ENCODE data around the gene TRABD2B. TPM values are rescaled to one million over a fixed set of nuclear protein-coding genes. Genes with fewer than 3 reads are reported as not detected.

Gene TRABD2B
- total RNA-seq, 2 donors from 2014 or later: 1.1 to 2.1 TPM

DNA sequence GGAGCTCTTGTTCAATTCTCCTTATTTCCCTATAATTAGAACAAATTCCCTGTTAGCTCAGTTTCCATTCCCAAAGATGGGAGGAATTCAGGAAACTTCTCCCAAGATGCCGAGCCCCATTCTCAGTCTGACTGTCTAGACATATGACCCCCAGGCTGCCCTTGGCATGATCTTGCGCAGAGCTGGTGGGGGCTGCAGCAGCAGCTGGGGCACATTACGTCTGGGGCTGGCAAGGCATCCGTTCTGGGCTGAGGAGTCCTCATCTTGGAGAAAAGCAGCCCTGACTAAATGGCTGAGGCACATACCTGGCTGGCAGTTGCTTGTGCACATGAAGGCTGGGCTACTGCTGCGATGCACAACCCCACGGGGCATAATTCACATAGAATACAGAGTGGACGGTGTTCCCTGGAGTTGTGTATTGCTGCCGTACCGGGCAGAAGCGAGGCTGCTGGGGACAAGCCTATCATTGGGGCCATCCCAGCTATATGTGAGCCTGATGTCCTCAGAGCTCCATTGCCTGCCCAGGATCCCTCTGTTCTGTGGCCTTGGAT, 36.4 kb upstream of the TRABD2B start:
- no peak for TF ChIP-seq POLR2A (IDR thresholded peaks at IDR 0.05)
- no peak for TF ChIP-seq POLR2AphosphoS5 (IDR thresholded peaks at IDR 0.05)
- TF ChIP-seq, protein P1, sequence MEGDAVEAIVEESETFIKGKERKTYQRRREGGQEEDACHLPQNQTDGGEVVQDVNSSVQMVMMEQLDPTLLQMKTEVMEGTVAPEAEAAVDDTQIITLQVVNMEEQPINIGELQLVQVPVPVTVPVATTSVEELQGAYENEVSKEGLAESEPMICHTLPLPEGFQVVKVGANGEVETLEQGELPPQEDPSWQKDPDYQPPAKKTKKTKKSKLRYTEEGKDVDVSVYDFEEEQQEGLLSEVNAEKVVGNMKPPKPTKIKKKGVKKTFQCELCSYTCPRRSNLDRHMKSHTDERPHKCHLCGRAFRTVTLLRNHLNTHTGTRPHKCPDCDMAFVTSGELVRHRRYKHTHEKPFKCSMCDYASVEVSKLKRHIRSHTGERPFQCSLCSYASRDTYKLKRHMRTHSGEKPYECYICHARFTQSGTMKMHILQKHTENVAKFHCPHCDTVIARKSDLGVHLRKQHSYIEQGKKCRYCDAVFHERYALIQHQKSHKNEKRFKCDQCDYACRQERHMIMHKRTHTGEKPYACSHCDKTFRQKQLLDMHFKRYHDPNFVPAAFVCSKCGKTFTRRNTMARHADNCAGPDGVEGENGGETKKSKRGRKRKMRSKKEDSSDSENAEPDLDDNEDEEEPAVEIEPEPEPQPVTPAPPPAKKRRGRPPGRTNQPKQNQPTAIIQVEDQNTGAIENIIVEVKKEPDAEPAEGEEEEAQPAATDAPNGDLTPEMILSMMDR (IDR thresholded peaks at IDR 0.05): no peak
- Histone ChIP-seq H3K9me3 (no peaks in the 10 kb centered on the region), H3K27ac (no peak overlapping the region), H3K36me3 (no peaks in the 10 kb centered on the region), H3K4me3 (no peak overlapping the region), H3K27me3 (replicated peaks; ENCODE audit: insufficient read depth) (no peaks in the 10 kb centered on the region), H3K4me1 (replicated peaks) (no peaks in the 10 kb centered on the region)
- 90% methylated on average over 10 of the region's 10 CpGs for WGBS
- intact Hi-C loops (cut with DNase I): no loop called here
- DNase-seq (ENCODE audit: low spot score): no peak

DNA sequence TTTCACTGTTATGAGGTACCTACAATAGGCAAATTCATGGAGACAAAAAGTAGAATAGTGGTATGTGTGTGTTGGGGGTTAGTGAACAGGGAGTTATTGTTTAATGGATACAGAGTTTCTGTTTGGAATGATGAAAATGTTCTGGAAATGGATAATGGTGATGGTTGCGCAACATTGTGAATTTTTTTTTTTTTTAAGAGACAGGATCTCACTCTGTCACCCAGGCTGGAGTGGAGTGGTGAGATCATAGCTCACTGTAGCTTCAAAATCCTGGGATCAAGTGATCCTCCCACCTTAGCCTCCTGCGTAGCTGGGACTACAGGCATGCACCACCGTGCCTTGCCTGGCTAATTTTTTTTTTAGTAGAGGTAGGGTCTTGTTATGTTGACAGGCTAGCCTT, 34.5 kb upstream of the TRABD2B start:
- no peak overlapping the region for H3K4me3 ChIP-seq
- H3K4me1 ChIP-seq (replicated peaks): no peaks in the 10 kb centered on the region
- DNase-seq (ENCODE audit: low spot score): no peak
- H3K27ac ChIP-seq: no peak overlapping the region
- no peak for TF ChIP-seq POLR2A (IDR thresholded peaks at IDR 0.05)
- TF ChIP-seq POLR2AphosphoS5 (IDR thresholded peaks at IDR 0.05): no peak
- TF ChIP-seq, protein P1 (IDR thresholded peaks at IDR 0.05): no peak
- H3K36me3 ChIP-seq: no peaks in the 10 kb centered on the region
- intact Hi-C loops (cut with DNase I): no loop called here
- 62% methylated on average over 3 of the region's 3 CpGs for WGBS
- H3K9me3 ChIP-seq: no peaks in the 10 kb centered on the region
- no peaks in the 10 kb centered on the region for H3K27me3 ChIP-seq (replicated peaks; ENCODE audit: insufficient read depth)

DNA sequence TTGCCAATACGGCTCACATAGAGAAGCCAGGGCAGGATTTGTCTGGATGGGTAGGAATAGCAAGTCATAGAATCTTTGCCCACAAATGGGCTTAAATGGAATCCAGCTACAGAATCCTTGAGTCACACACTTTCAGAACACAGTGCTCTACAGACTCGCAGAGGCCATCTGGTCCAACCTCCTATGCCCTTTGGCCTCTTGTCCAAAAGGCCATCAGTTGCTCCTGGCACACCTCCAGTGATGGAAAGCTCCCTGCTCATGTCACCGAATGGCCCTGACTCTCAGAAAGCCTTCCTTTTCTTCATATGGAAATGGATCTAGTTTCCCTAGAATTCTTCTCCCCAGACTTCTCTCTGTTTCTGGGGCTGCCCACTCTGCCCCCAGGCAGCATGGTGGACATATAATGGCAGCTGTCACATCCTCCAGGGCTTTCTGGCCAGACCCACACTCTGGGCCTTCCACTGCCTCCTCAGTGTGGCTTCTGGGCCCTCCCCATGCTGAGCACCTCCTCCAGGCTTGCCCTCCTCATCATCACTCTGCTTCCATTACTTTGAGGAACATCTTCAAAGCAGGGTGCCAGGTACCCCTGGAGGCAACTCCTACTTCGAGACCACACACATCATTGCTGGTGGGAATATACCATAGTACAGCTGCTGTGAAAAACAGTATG, 33.6 kb upstream of the TRABD2B start:
- no peak for DNase-seq (ENCODE audit: low spot score)
- no peaks in the 10 kb centered on the region for H3K36me3 ChIP-seq
- H3K4me3 ChIP-seq: no peak overlapping the region
- 92% methylated on average over 4 of the region's 4 CpGs for WGBS
- TF ChIP-seq, protein P1 (IDR thresholded peaks at IDR 0.05): no peak
- no peak for TF ChIP-seq POLR2AphosphoS5 (IDR thresholded peaks at IDR 0.05)
- H3K27me3 ChIP-seq (replicated peaks; ENCODE audit: insufficient read depth): no peaks in the 10 kb centered on the region
- H3K27ac ChIP-seq: no peak overlapping the region
- intact Hi-C loops (cut with DNase I): no loop called here
- H3K4me1 ChIP-seq (replicated peaks): no peaks in the 10 kb centered on the region
- no peaks in the 10 kb centered on the region for H3K9me3 ChIP-seq

DNA sequence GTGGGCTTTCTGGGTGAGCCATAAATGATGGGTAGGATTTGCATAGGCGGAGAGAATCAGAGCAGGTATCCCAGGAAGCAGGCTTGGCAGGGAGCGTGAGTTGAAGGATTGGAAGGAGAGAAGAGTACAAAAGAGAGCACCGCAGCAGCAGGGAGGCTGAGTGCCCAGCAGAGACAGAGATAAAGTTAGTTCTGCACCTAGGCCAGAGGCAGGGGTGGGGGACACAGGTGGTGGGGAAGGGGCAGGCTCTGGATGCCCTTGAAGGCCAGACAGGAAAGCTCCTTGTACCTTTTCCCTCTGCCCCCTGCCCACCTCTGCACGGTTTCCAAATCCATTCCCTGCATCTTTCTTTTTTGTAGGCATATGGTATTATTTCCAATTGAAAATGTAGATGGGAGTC, 33.0 kb upstream of the TRABD2B start:
- H3K27me3 ChIP-seq (replicated peaks; ENCODE audit: insufficient read depth): no peaks in the 10 kb centered on the region
- WGBS: 92% methylated on average over 4 of the region's 4 CpGs

More for the DNA sequence above, 33.0 kb upstream of the TRABD2B start:
- Histone ChIP-seq H3K9me3 (no peaks in the 10 kb centered on the region), H3K4me3 (no peak overlapping the region), H3K27ac (no peak overlapping the region), H3K36me3 (no peaks in the 10 kb centered on the region), H3K4me1 (replicated peaks) (no peaks in the 10 kb centered on the region)
- intact Hi-C loops (cut with DNase I): no loop called here
- TF ChIP-seq, protein P1 (IDR thresholded peaks at IDR 0.05): no peak
- TF ChIP-seq POLR2AphosphoS5 (IDR thresholded peaks at IDR 0.05) (no peak), POLR2A (IDR thresholded peaks at IDR 0.05) (no peak)
- DNase-seq (ENCODE audit: low spot score): no peak

Measured in prostate gland (tissue), 2 donors.